Mesendoderm (in vitro differentiated cells): ENCODE measurements around the gene PSME3. TPM values are rescaled to one million over a fixed set of nuclear protein-coding genes. Genes with fewer than 3 reads are reported as not detected.

ENCODE experiments used
- DNase-seq: peaks from one replicate; pipeline ENCODE4 v3.0.0; 2013
- H2AK5ac ChIP-seq: 2 replicates; pipeline ENCODE4 v1.6.1; 2013; ENCODE audit warnings: low read length, inconsistent platforms
- H2BK120ac ChIP-seq: 2 replicates; pipeline ENCODE4 v1.6.1; 2013; ENCODE audit warnings: low read depth, mild to moderate bottlenecking, low read length, moderate library complexity, mixed read lengths
- H2BK15ac ChIP-seq: replicated peaks from 2 replicates; pipeline ENCODE4 v1.6.1; 2013; ENCODE audit warnings: low read depth, mild to moderate bottlenecking, moderate library complexity
- H2BK5ac ChIP-seq: 2 replicates; pipeline ENCODE4 v1.6.1; 2013; ENCODE audit warnings: low read length, inconsistent platforms
- H3K18ac ChIP-seq: 2 replicates; pipeline ENCODE4 v1.6.1; 2013; ENCODE audit warnings: mild to moderate bottlenecking, low read length, mixed read lengths
- H3K23ac ChIP-seq: one replicate; pipeline ENCODE4 v1.6.1; 2013; ENCODE audit warnings: low read length
- H3K27ac ChIP-seq: 2 replicates; pipeline ENCODE4 v1.5.1; 2013; ENCODE audit warnings: low read depth, mild to moderate bottlenecking, inconsistent platforms, low read length, moderate library complexity
- H3K27me3 ChIP-seq: 2 replicates; pipeline ENCODE4 v1.6.1; 2013; ENCODE audit warnings: low read length, control low read depth, mild to moderate bottlenecking, inconsistent platforms; ENCODE audit not compliant: insufficient read depth, poor library complexity
- H3K36me3 ChIP-seq: 2 replicates; pipeline ENCODE4 v1.6.1; 2013; ENCODE audit warnings: low read length, inconsistent platforms; ENCODE audit not compliant: control insufficient read depth, insufficient read depth
- H3K4ac ChIP-seq: one replicate; pipeline ENCODE4 v1.6.1; 2013; ENCODE audit warnings: low read depth, mild to moderate bottlenecking, low read length, moderate library complexity
- H3K4me1 ChIP-seq: 2 replicates; pipeline ENCODE4 v1.6.1; 2013; ENCODE audit warnings: low read depth, low read length, inconsistent platforms; ENCODE audit not compliant: control insufficient read depth
- H3K4me2 ChIP-seq: 2 replicates; pipeline ENCODE4 v1.6.1; 2013; ENCODE audit warnings: low read length
- H3K4me3 ChIP-seq: 2 replicates; pipeline ENCODE4 v1.5.1; 2013; ENCODE audit warnings: mild to moderate bottlenecking, low read length
- H3K56ac ChIP-seq: one replicate; pipeline ENCODE4 v1.6.1; 2013; ENCODE audit warnings: low read length
- H3K79me1 ChIP-seq: 2 replicates; pipeline ENCODE4 v1.6.1; 2013; ENCODE audit warnings: low read length, inconsistent platforms
- H3K79me2 ChIP-seq: 2 replicates; pipeline ENCODE4 v1.6.1; 2013; ENCODE audit warnings: mild to moderate bottlenecking, low read length; ENCODE audit not compliant: control insufficient read depth, insufficient read depth
- H3K9ac ChIP-seq: 2 replicates; pipeline ENCODE4 v1.6.1; 2013; ENCODE audit warnings: low read length, inconsistent platforms
- H4K5ac ChIP-seq: one replicate; pipeline ENCODE4 v1.6.1; 2013; ENCODE audit warnings: low read length
- H4K8ac ChIP-seq: one replicate; pipeline ENCODE4 v1.6.1; 2013; ENCODE audit warnings: low read depth, mild to moderate bottlenecking, control low read depth, low read length, moderate library complexity
- WGBS: extraction: QIAGEN DNeasy Blood & Tissue Kit; methylation state at CpG from one replicate; pipeline ENCODE4 v1.1.7; 2013; ENCODE audit warnings: low lambda C conversion rate, missing lambda C conversion rate; ENCODE audit not compliant: insufficient coverage; ENCODE audit errors: extremely low coverage; 5-methylcytosine and 5-hydroxymethylcytosine counted together
- small RNA-seq: library from polyadenylated mRNA; stranded (forward); fragments of <200 nt; extraction: miRNeasy Mini kit (QIAGEN cat#:217004); gene quantifications from one replicate; pipeline ENCODE3, GENCODE V24; 2013; ENCODE audit not compliant: insufficient read depth

Gene PSME3

GRCh38 chr17:42886283-42887176 lies 53.3 kb downstream of the PSME3 start:
- no peak overlapping the region for H4K5ac ChIP-seq
- no peak overlapping the region for H2BK5ac ChIP-seq
- no peak for DNase-seq
- H2AK5ac ChIP-seq, result no peak overlapping the region
- H3K18ac ChIP-seq, result no peak overlapping the region
- H3K4ac ChIP-seq, result no peak overlapping the region
- no peak overlapping the region for H3K56ac ChIP-seq
- H3K27ac ChIP-seq, result no peak overlapping the region
- H3K4me1 ChIP-seq, result no peaks in the 10 kb centered on the region
- no peak overlapping the region for H3K23ac ChIP-seq
- no peaks in the 10 kb centered on the region for H3K79me2 ChIP-seq
- H2BK120ac ChIP-seq, result no peak overlapping the region
- H3K9ac ChIP-seq, result no peak overlapping the region
- H3K27me3 ChIP-seq, result no peaks in the 10 kb centered on the region
- no peaks in the 10 kb centered on the region for H3K79me1 ChIP-seq
- no peak overlapping the region for H4K8ac ChIP-seq
- no peak overlapping the region for H2BK15ac ChIP-seq
- no peak overlapping the region for H3K4me3 ChIP-seq
- WGBS, result 100% methylated on average over 2 of the region's 15 CpGs
- H3K4me2 ChIP-seq, result no peak overlapping the region
- H3K36me3 ChIP-seq, result no peaks in the 10 kb centered on the region

GRCh38 chr17:42889809-42890208 lies 56.6 kb downstream of the PSME3 start:
- Histone ChIP-seq H2BK15ac (no peak overlapping the region), H3K36me3 (no peaks in the 10 kb centered on the region)
- no CpG with 5 or more reads among the region's 7 CpGs for WGBS

GRCh38 chr17:42891539-42892152 lies 58.4 kb downstream of the PSME3 start:
- no peak overlapping the region for H4K8ac ChIP-seq
- H3K56ac ChIP-seq, result no peak overlapping the region
- no peaks in the 10 kb centered on the region for H3K36me3 ChIP-seq
- no peak overlapping the region for H3K23ac ChIP-seq
- H3K4me1 ChIP-seq, result no peaks in the 10 kb centered on the region
- H2BK15ac ChIP-seq, result no peak overlapping the region
- DNase-seq, result peak; percentile 28
- no peak overlapping the region for H3K9ac ChIP-seq
- H2BK5ac ChIP-seq, result no peak overlapping the region
- H2BK120ac ChIP-seq, result no peak overlapping the region
- H3K79me1 ChIP-seq, result no peaks in the 10 kb centered on the region
- H3K4me3 ChIP-seq, result no peak overlapping the region
- no peak overlapping the region for H3K18ac ChIP-seq
- H3K27ac ChIP-seq, result no peak overlapping the region
- no peak overlapping the region for H3K4ac ChIP-seq
- no peaks in the 10 kb centered on the region for H3K79me2 ChIP-seq
- no peak overlapping the region for H3K4me2 ChIP-seq
- H2AK5ac ChIP-seq, result no peak overlapping the region
- H3K27me3 ChIP-seq, result no peaks in the 10 kb centered on the region
- no peak overlapping the region for H4K5ac ChIP-seq
- no CpG with 5 or more reads among the region's 10 CpGs for WGBS

More at GRCh38 chr17:42889809-42890208, 56.6 kb downstream of the PSME3 start:
- H3K79me2 ChIP-seq, result no peaks in the 10 kb centered on the region
- H3K4me2 ChIP-seq, result no peak overlapping the region
- no peak overlapping the region for H3K18ac ChIP-seq
- no peaks in the 10 kb centered on the region for H3K27me3 ChIP-seq
- no peak overlapping the region for H3K4me3 ChIP-seq
- H3K27ac ChIP-seq, result no peak overlapping the region
- H3K79me1 ChIP-seq, result no peaks in the 10 kb centered on the region
- no peak overlapping the region for H2BK120ac ChIP-seq
- no peak for DNase-seq
- H3K56ac ChIP-seq, result no peak overlapping the region
- H3K23ac ChIP-seq, result no peak overlapping the region
- no peak overlapping the region for H2AK5ac ChIP-seq
- no peaks in the 10 kb centered on the region for H3K4me1 ChIP-seq
- H2BK5ac ChIP-seq, result no peak overlapping the region
- no peak overlapping the region for H3K4ac ChIP-seq
- no peak overlapping the region for H4K8ac ChIP-seq
- H3K9ac ChIP-seq, result no peak overlapping the region
- H4K5ac ChIP-seq, result no peak overlapping the region

- Histone ChIP-seq H3K23ac (no peak overlapping the region), H3K4me2 (no peak overlapping the region), H2BK5ac (no peak overlapping the region), H3K4me1 (no peaks in the 10 kb centered on the region), H2BK15ac (no peak overlapping the region), H3K4me3 (no peak overlapping the region), H3K18ac (no peak overlapping the region), H3K56ac (no peak overlapping the region), H4K5ac (no peak overlapping the region), H4K8ac (no peak overlapping the region), H3K27ac (no peak overlapping the region), H2AK5ac (no peak overlapping the region), H3K36me3 (no peaks in the 10 kb centered on the region), H3K27me3 (no peaks in the 10 kb centered on the region), H3K79me2 (no peaks in the 10 kb centered on the region), H3K4ac (no peak overlapping the region), H2BK120ac (no peak overlapping the region), H3K79me1 (no peaks in the 10 kb centered on the region), H3K9ac (no peak overlapping the region)
- DNase-seq, result no peak
- WGBS, result no CpG with 5 or more reads among the region's 4 CpGs
Observed at GRCh38 chr17:42893359-42893758, 60.2 kb downstream of the PSME3 start.

Small RNAs within 50 kb of the gene (small RNA-seq; reads per million reads assigned to genes)
- gene MIR6781, result 0.90 reads per million
- not detected for gene RNU6-287P
